Measurements from ENCODE around the gene E2F6. TPM values are rescaled to one million over a fixed set of nuclear protein-coding genes. Genes with fewer than 3 reads are reported as not detected.

The E2F6 gene
- total RNA-seq, 1 experiment from 2014 or later: 16.1 TPM

- CTCF ChIA-PET: interaction anchor here (0.5 to 4.6 kb wide), 22 partner anchors 9 to 1504 kb away, joined by 3 to 39 read pairs (median 4); no protein-coding TSS in a partner anchor
- H3K9me3 Mint-ChIP-seq (ENCODE audit: unreplicated experiment): no peaks in the 10 kb centered on the region
- intact Hi-C loops (cut with micrococcal nuclease): loop anchor here (1.0 kb wide), 3 partner anchors 70 to 280 kb away; no protein-coding TSS in a partner anchor
- no peaks in the 10 kb centered on the region for H3K27me3 Mint-ChIP-seq (ENCODE audit: insufficient read depth, unreplicated experiment)
- no peak overlapping the region for H3K27ac Mint-ChIP-seq (ENCODE audit: low read depth, unreplicated experiment)
- POLR2A ChIA-PET: interaction anchor here (0.8 to 1.2 kb wide), 3 partner anchors 11 to 177 kb away, joined by 3 to 4 read pairs (median 3); no protein-coding TSS in a partner anchor
- peak; percentile 84 for TF ChIP-seq CTCF (IDR thresholded peaks at IDR 0.05; ENCODE audit: unreplicated experiment)
- no peak overlapping the region for H3K4me3 Mint-ChIP-seq (ENCODE audit: unreplicated experiment)
- no peaks in the 10 kb centered on the region for H3K36me3 Mint-ChIP-seq (ENCODE audit: insufficient read depth, unreplicated experiment)
- peaks cover 6% of the 10 kb centered on the region for H3K4me1 Mint-ChIP-seq (ENCODE audit: insufficient read depth, unreplicated experiment)
- DNase-seq (ENCODE audit: unreplicated experiment): peak; percentile 43
- no TSS peak for BruUV-seq (replicated peaks)
These were observed 54.1 kb downstream of the E2F6 start for GRCh38 chr2:11411768-11412448.

GRCh38 chr2:11411244-11411643 lies 54.7 kb downstream of the E2F6 start:
- ChIA-PET POLR2A (interaction anchor here (0.6 to 1.1 kb wide), 3 partner anchors 11 to 240 kb away, joined by 3 to 4 read pairs (median 3); no protein-coding TSS in a partner anchor), CTCF (interaction anchor here (0.5 to 4.6 kb wide), 15 partner anchors 11 to 1505 kb away, joined by 3 to 39 read pairs (median 4); no protein-coding TSS in a partner anchor)
- intact Hi-C loops (cut with micrococcal nuclease): no loop called here

DNA sequence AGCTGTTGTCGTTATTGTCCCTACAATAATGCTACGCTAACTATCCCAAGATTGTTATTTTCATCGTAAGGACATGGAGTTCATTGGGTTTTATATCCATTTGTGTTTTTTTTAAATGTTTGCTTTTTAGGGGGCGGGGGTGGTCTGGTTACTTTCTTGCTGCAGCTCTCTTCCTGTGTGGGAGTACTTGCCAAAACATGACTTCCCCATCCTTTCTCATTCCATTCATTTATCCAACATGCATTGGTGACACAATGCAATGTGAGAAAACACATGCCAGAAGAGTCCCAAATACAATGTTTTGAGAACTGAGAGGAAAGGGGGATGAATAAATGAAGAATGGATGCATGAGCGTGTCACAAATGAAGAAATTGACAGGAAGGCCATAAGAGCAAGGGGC lies 55.9 kb downstream of the E2F6 start:
- Mint-ChIP-seq H3K36me3 (ENCODE audit: insufficient read depth, unreplicated experiment) (no peaks in the 10 kb centered on the region), H3K27me3 (ENCODE audit: insufficient read depth, unreplicated experiment) (no peaks in the 10 kb centered on the region), H3K4me1 (ENCODE audit: insufficient read depth, unreplicated experiment) (peaks cover 6% of the 10 kb centered on the region), H3K9me3 (ENCODE audit: unreplicated experiment) (no peaks in the 10 kb centered on the region), H3K4me3 (ENCODE audit: unreplicated experiment) (no peak overlapping the region), H3K27ac (ENCODE audit: low read depth, unreplicated experiment) (no peak overlapping the region)
- TF ChIP-seq CTCF (IDR thresholded peaks at IDR 0.05; ENCODE audit: unreplicated experiment): no peak
- intact Hi-C loops (cut with micrococcal nuclease): no loop called here
- ChIA-PET CTCF (interaction anchor here (0.6 to 1.6 kb wide), 3 partner anchors 12 to 277 kb away, joined by 3 to 4 read pairs (median 4); a partner anchor contains a TSS), POLR2A (no interaction called here)
- DNase-seq (ENCODE audit: unreplicated experiment): no peak
- BruUV-seq (replicated peaks): no TSS peak

More at GRCh38 chr2:11411244-11411643, 54.7 kb downstream of the E2F6 start:
- no peak for TF ChIP-seq CTCF (IDR thresholded peaks at IDR 0.05; ENCODE audit: unreplicated experiment)
- H3K36me3 Mint-ChIP-seq (ENCODE audit: insufficient read depth, unreplicated experiment): no peaks in the 10 kb centered on the region
- H3K9me3 Mint-ChIP-seq (ENCODE audit: unreplicated experiment): no peaks in the 10 kb centered on the region
- H3K4me3 Mint-ChIP-seq (ENCODE audit: unreplicated experiment): no peak overlapping the region
- no peaks in the 10 kb centered on the region for H3K27me3 Mint-ChIP-seq (ENCODE audit: insufficient read depth, unreplicated experiment)
- H3K4me1 Mint-ChIP-seq (ENCODE audit: insufficient read depth, unreplicated experiment): peaks cover 6% of the 10 kb centered on the region
- no TSS peak for BruUV-seq (replicated peaks)
- DNase-seq (ENCODE audit: unreplicated experiment): no peak
- H3K27ac Mint-ChIP-seq (ENCODE audit: low read depth, unreplicated experiment): no peak overlapping the region

- CTCF ChIA-PET: interaction anchor here (0.6 to 1.6 kb wide), 5 partner anchors 8 to 277 kb away, joined by 3 to 4 read pairs (median 4); a partner anchor contains a TSS
- POLR2A ChIA-PET: no interaction called here
- H3K9me3 Mint-ChIP-seq (ENCODE audit: unreplicated experiment): no peaks in the 10 kb centered on the region
- H3K36me3 Mint-ChIP-seq (ENCODE audit: insufficient read depth, unreplicated experiment): no peaks in the 10 kb centered on the region
- no peak overlapping the region for H3K27ac Mint-ChIP-seq (ENCODE audit: low read depth, unreplicated experiment)
- no peak for TF ChIP-seq CTCF (IDR thresholded peaks at IDR 0.05; ENCODE audit: unreplicated experiment)
- H3K4me1 Mint-ChIP-seq (ENCODE audit: insufficient read depth, unreplicated experiment): peaks cover 4% of the 10 kb centered on the region
- H3K27me3 Mint-ChIP-seq (ENCODE audit: insufficient read depth, unreplicated experiment): no peaks in the 10 kb centered on the region
- intact Hi-C loops (cut with micrococcal nuclease): no loop called here
- no peak for DNase-seq (ENCODE audit: unreplicated experiment)
- H3K4me3 Mint-ChIP-seq (ENCODE audit: unreplicated experiment): no peak overlapping the region
- BruUV-seq (replicated peaks): no TSS peak
These were observed 56.4 kb downstream of the E2F6 start for GRCh38 chr2:11409572-11409959.
